Hematopoietic multipotent progenitor cell (in vitro differentiated cells): ENCODE measurements around the gene PIP5K1C. TPM values are rescaled to one million over a fixed set of nuclear protein-coding genes. Genes with fewer than 3 reads are reported as not detected.
"Not testable (repeated sequence)": the region's sequence is repeated elsewhere in the genome, so short reads cannot be mapped to it uniquely, and the experiment has no call there.

Experiments
- DNase-seq, 3 donors: peaks; one replicate each; pipeline ENCODE4 v3.0.0-alpha.2; 2011 to 2015; ENCODE audit warnings: low read depth in 2 of 3, low spot score in 2 of 3
- total RNA-seq: library from RNA; depleted of rRNA; stranded (reverse); fragments of >200 nt; gene quantifications from one replicate; pipeline ENCODE4 v1.2.3, GENCODE V29; 2012

PIP5K1C gene
- total RNA-seq, 1 donor: 23.4 TPM

GRCh38 chr19:3647102-3647501 lies 53.2 kb downstream of the PIP5K1C start:
- not testable (repeated sequence) for DNase-seq

- no peak for DNase-seq
These were observed 53.8 kb downstream of the PIP5K1C start for GRCh38 chr19:3646336-3647092.

GRCh38 chr19:3645726-3646125 lies 54.5 kb downstream of the PIP5K1C start:
- no peak for DNase-seq

GRCh38 chr19:3645067-3645396 lies 55.2 kb downstream of the PIP5K1C start:
- no peak for DNase-seq

GRCh38 chr19:3644351-3645066 lies 55.8 kb downstream of the PIP5K1C start:
- no peak for DNase-seq

GRCh38 chr19:3643674-3644313 lies 56.5 kb downstream of the PIP5K1C start:
- DNase-seq: no peak

GRCh38 chr19:3642987-3643673 lies 57.1 kb downstream of the PIP5K1C start:
- DNase-seq: no peak

- DNase-seq: no peak
These were observed 58.0 kb downstream of the PIP5K1C start for GRCh38 chr19:3642296-3642695.

GRCh38 chr19:3641515-3642269 lies 58.6 kb downstream of the PIP5K1C start:
- no peak for DNase-seq

GRCh38 chr19:3639479-3639878 lies 60.8 kb downstream of the PIP5K1C start:
- DNase-seq: no peak

GRCh38 chr19:3638208-3639193 lies 61.8 kb downstream of the PIP5K1C start:
- DNase-seq: no peak

GRCh38 chr19:3637621-3638020 lies 62.6 kb downstream of the PIP5K1C start:
- DNase-seq: no peak

GRCh38 chr19:3636962-3637361 lies 63.3 kb downstream of the PIP5K1C start:
- no peak for DNase-seq

- no peak for DNase-seq
These were observed 63.8 kb downstream of the PIP5K1C start for GRCh38 chr19:3636506-3636905.

- DNase-seq: no peak
These were observed 65.7 kb downstream of the PIP5K1C start for GRCh38 chr19:3634496-3635045.

GRCh38 chr19:3633559-3633988 lies 66.7 kb downstream of the PIP5K1C start:
- no peak for DNase-seq

GRCh38 chr19:3632739-3633558 lies 67.3 kb downstream of the PIP5K1C start:
- DNase-seq: no peak

- no peak for DNase-seq
These were observed 68.2 kb downstream of the PIP5K1C start for GRCh38 chr19:3632098-3632497.
